Measurements from ENCODE around the gene GPR176. TPM values are rescaled to one million over a fixed set of nuclear protein-coding genes. Genes with fewer than 3 reads are reported as not detected.
A peak's percentile ranks its signal among the peaks of the same experiment; 100 is the strongest.

Gene GPR176
- total and polyA plus RNA-seq, 9 donors: 0.68 to 8.5 (median 1.8) TPM

DNA sequence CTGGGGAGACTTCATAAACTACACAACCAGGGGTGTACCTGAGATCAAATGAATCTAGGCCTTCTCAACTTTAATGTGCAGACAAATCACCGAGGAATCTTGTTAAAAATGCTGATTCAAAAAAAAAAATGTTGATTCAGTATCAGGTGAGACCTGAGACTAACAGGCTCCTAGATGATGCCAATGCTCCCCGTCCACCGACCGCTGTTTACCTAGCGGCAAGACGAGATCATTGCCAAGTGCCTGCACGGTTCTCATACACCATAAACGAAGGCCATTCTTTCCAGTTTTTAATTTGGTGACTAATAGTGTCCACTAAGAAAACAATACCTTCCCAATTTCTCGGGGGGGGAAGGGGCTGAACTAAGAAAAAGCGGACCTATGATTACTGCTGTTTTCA, 134.9 kb downstream of the GPR176 start:
- Histone ChIP-seq H3K27me3 (no peaks in the 10 kb centered on the region), H3K36me3 (no peaks in the 10 kb centered on the region), H3K9me3 (no peaks in the 10 kb centered on the region), H3K27ac (no peak overlapping the region), H3K4me1 (ENCODE audit: insufficient read depth) (peaks cover 1% of the 10 kb centered on the region), H3K4me3 (no peak overlapping the region)
- TF ChIP-seq, protein P1, sequence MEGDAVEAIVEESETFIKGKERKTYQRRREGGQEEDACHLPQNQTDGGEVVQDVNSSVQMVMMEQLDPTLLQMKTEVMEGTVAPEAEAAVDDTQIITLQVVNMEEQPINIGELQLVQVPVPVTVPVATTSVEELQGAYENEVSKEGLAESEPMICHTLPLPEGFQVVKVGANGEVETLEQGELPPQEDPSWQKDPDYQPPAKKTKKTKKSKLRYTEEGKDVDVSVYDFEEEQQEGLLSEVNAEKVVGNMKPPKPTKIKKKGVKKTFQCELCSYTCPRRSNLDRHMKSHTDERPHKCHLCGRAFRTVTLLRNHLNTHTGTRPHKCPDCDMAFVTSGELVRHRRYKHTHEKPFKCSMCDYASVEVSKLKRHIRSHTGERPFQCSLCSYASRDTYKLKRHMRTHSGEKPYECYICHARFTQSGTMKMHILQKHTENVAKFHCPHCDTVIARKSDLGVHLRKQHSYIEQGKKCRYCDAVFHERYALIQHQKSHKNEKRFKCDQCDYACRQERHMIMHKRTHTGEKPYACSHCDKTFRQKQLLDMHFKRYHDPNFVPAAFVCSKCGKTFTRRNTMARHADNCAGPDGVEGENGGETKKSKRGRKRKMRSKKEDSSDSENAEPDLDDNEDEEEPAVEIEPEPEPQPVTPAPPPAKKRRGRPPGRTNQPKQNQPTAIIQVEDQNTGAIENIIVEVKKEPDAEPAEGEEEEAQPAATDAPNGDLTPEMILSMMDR (IDR thresholded peaks at IDR 0.05): no peak
- TF ChIP-seq POLR2A (IDR thresholded peaks at IDR 0.05) (no peak), EP300 (IDR thresholded peaks at IDR 0.05) (no peak)
- intact Hi-C loops (cut with DNase I): loop anchor here in 2 of 4 donors (5.0 to 10.0 kb wide), 2 partner anchors 190 to 192 kb away; no protein-coding TSS in a partner anchor
- no peak for DNase-seq
- 67 to 75% (median 72%) methylated on average over 10 of the region's 10 CpGs for WGBS, 3 donors

DNA sequence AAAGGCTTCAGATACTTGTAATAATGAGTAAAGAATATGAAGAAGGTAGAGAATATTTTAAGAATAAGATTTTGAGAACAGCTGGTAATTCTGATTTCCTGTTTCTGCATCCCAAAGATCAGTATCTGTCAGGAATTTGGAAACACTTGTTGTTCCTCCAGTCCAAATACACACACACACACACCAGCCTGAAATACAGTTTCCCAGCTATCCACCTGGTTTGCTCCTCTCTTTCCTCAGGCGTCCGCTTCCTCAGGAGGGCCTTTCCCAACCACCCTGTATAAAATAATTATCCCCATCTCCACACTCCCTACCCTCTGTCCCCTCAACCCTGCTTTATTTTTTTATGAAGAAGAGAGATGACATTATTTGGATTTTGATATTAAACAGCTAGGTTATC, 135.4 kb downstream of the GPR176 start:
- TF ChIP-seq POLR2A (IDR thresholded peaks at IDR 0.05) (no peak), EP300 (IDR thresholded peaks at IDR 0.05) (no peak)
- TF ChIP-seq, protein P1 (IDR thresholded peaks at IDR 0.05): no peak
- peaks cover 1% of the 10 kb centered on the region for H3K4me1 ChIP-seq (ENCODE audit: insufficient read depth)
- H3K27ac ChIP-seq: no peak overlapping the region
- no peaks in the 10 kb centered on the region for H3K36me3 ChIP-seq
- H3K4me3 ChIP-seq: no peak overlapping the region
- WGBS, 3 donors: 81 to 88% (median 85%) methylated on average over 2 of the region's 2 CpGs
- no peaks in the 10 kb centered on the region for H3K9me3 ChIP-seq
- no peaks in the 10 kb centered on the region for H3K27me3 ChIP-seq
- DNase-seq: no peak
- intact Hi-C loops (cut with DNase I): loop anchor here in 2 of 4 donors (5.0 to 10.0 kb wide), 2 partner anchors 190 to 193 kb away; no protein-coding TSS in a partner anchor

DNA sequence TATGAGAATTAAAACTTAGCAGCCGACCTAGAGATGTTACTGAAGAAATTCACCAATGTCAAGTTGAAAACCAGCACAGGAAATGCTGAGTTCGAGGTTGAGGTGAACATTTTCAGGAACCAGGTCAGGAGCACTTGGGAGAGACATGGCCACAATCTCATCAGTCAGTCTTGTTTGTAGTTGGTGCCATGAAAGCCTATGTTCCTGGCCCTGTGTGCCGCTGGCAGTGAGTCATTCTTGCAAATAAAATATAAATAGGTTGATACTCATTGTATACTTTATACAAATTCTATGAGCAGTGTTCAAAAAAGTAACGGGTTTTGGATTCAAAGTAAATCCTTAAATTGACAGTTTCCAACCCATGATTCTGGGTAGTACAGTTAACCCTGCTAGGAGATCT, 135.9 kb downstream of the GPR176 start:
- H3K36me3 ChIP-seq: no peaks in the 10 kb centered on the region
- 51 to 53% (median 53%) methylated on average over 4 of the region's 4 CpGs for WGBS, 3 donors
- no peak overlapping the region for H3K4me3 ChIP-seq
- intact Hi-C loops (cut with DNase I): loop anchor here in 1 of 4 donors (10.0 kb wide), 1 partner anchor 191 kb away; no protein-coding TSS in a partner anchor
- no peaks in the 10 kb centered on the region for H3K9me3 ChIP-seq
- DNase-seq: no peak
- H3K27me3 ChIP-seq: no peaks in the 10 kb centered on the region
- TF ChIP-seq, protein P1 (IDR thresholded peaks at IDR 0.05): no peak
- TF ChIP-seq EP300 (IDR thresholded peaks at IDR 0.05): no peak
- no peak for TF ChIP-seq POLR2A (IDR thresholded peaks at IDR 0.05)
- H3K27ac ChIP-seq: no peak overlapping the region
- peaks cover 1% of the 10 kb centered on the region for H3K4me1 ChIP-seq (ENCODE audit: insufficient read depth)

DNA sequence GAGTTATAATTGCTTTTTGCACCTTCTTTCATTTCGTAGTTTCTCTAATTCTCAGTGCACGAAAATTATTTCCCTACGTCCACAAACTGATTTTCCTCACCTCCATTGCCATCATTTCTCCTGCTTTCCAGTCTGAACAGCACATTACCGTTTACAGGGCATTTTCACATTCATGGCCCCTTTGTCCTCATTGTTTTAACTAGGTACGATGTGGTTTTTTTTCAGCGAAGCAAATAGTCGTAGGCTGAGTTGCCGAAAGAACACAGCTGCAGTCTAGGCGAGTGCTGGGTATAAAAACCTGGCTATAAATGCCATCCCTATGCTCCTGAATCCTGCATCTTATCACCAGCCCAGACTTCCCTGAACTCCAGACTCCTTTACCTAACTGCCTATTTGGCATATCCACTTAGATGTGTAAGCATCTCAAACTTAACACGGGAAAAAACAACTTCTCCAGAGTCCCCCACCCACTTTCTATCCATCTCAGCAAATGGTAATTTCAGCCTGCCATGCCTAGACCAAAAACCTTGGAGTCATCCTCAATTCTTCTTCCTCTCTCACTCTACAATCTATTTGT, 136.7 kb downstream of the GPR176 start:
- TF ChIP-seq, protein P1 (IDR thresholded peaks at IDR 0.05): no peak
- TF ChIP-seq POLR2A (IDR thresholded peaks at IDR 0.05): no peak
- TF ChIP-seq EP300 (IDR thresholded peaks at IDR 0.05): no peak
- WGBS, 3 donors: 0 to 1% (median 1%) methylated on average over 10 of the region's 10 CpGs
- H3K27ac ChIP-seq: peak overlapping the region in 1 of 2 donors; percentile 74
- no peak for DNase-seq
- H3K27me3 ChIP-seq: no peaks in the 10 kb centered on the region
- intact Hi-C loops (cut with DNase I): loop anchor here in 1 of 4 donors (10.0 kb wide), 1 partner anchor 191 kb away; no protein-coding TSS in a partner anchor
- H3K4me1 ChIP-seq (ENCODE audit: insufficient read depth): peaks cover 1% of the 10 kb centered on the region
- peak overlapping the region; percentile 77 for H3K4me3 ChIP-seq
- no peaks in the 10 kb centered on the region for H3K9me3 ChIP-seq
- H3K36me3 ChIP-seq: no peaks in the 10 kb centered on the region

Measured in ovary (tissue), 9 donors.